ENCODE results near the gene CLCF1.

DNA sequence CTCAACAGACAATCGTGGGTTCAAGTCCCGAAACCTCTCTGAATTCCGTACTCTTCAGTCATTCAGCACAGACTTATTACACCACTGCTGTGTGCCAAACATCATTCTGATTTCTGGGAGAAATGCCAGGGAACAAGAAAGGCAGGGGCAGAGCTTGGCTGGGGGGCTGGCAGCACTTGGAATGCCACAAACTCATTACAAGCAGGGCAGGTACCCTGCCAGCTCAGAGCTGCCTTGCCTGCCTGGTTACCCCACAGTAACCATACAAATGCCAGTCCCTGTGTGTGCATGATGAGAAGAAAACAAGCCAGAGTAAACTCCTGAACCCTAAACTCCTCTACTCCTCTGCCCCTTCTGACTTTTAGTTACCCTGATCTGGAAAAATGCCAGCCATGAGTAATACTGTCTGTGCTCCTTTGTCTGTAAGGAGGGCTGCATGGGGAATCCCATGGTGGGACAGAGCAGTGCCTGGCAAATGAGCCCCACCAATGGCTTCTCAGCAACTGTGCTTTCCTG is 11.5 kb upstream of the CLCF1 start:
- TF ChIP-seq, protein P1, sequence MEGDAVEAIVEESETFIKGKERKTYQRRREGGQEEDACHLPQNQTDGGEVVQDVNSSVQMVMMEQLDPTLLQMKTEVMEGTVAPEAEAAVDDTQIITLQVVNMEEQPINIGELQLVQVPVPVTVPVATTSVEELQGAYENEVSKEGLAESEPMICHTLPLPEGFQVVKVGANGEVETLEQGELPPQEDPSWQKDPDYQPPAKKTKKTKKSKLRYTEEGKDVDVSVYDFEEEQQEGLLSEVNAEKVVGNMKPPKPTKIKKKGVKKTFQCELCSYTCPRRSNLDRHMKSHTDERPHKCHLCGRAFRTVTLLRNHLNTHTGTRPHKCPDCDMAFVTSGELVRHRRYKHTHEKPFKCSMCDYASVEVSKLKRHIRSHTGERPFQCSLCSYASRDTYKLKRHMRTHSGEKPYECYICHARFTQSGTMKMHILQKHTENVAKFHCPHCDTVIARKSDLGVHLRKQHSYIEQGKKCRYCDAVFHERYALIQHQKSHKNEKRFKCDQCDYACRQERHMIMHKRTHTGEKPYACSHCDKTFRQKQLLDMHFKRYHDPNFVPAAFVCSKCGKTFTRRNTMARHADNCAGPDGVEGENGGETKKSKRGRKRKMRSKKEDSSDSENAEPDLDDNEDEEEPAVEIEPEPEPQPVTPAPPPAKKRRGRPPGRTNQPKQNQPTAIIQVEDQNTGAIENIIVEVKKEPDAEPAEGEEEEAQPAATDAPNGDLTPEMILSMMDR (IDR thresholded peaks at IDR 0.05; ENCODE audit: low read depth, low read length, poor library complexity, severe bottlenecking): no peak
- no peak for TF ChIP-seq EZH2phosphoT487 (IDR thresholded peaks at IDR 0.05; ENCODE audit: borderline replicate concordance, low read length)
